Keratinocyte (primary cell): ENCODE measurements around the gene APOM. TPM values are rescaled to one million over a fixed set of nuclear protein-coding genes. Genes with fewer than 3 reads are reported as not detected.

ENCODE experiments used
- DNase-seq: peaks from one replicate; pipeline ENCODE4 v3.0.0-alpha.2; 2011; ENCODE audit warnings: low read depth, missing footprints, low spot score
- FAIRE-seq: peaks from 2 replicates; lab custom pipeline; 2011; peaks lifted over from hg19 to GRCh38; lab: Jason Lieb, UNC
- H2AFZ ChIP-seq: 2 replicates; pipeline ENCODE4 v1.6.0; 2012; ENCODE audit warnings: low read length, control low read depth, inconsistent platforms; ENCODE audit not compliant: control insufficient read depth
- H3K27ac ChIP-seq: 2 replicates; pipeline ENCODE4 v1.5.1; 2011; ENCODE audit warnings: low read length; ENCODE audit not compliant: control insufficient read depth, insufficient read depth
- H3K27me3 ChIP-seq: 3 replicates; pipeline ENCODE4 v1.6.0; 2011; ENCODE audit warnings: low read length; ENCODE audit not compliant: control insufficient read depth, insufficient read depth; ENCODE audit errors: extremely low read depth
- H3K36me3 ChIP-seq, 2 experiments: 2 replicates in 1 of 2; 3 replicates in 1 of 2; pipeline ENCODE4 v1.5.1; 2011; ENCODE audit warnings: low read length in 2 of 2, mild to moderate bottlenecking in 1 of 2; ENCODE audit not compliant: control insufficient read depth in 2 of 2, insufficient read depth in 2 of 2; ENCODE audit errors: extremely low read depth in 1 of 2
- H3K4me1 ChIP-seq: 3 replicates; pipeline ENCODE4 v1.5.1; 2011; ENCODE audit warnings: low read length; ENCODE audit not compliant: control insufficient read depth, insufficient read depth; ENCODE audit errors: extremely low read depth
- H3K4me2 ChIP-seq: 3 replicates; pipeline ENCODE4 v1.6.0; 2011; ENCODE audit warnings: low read depth, low read length; ENCODE audit not compliant: control insufficient read depth, insufficient read depth; ENCODE audit errors: extremely low read depth
- H3K4me3 ChIP-seq, 3 experiments: fragments of 200-600 bp in 1 of 3; sonication (generic) in 1 of 3; 2 replicates in 2 of 3; 3 replicates in 1 of 3; pipeline ENCODE4 v1.5.1; 2011 to 2016; ENCODE audit warnings: low read length in 3 of 3, mild to moderate bottlenecking in 3 of 3, control low read depth in 2 of 3, inconsistent platforms in 1 of 3, low read depth in 1 of 3, mixed read lengths in 1 of 3, mixed run types in 1 of 3, moderate library complexity in 1 of 3; ENCODE audit not compliant: control insufficient read depth in 2 of 3, insufficient read depth in 2 of 3; ENCODE audit errors: extremely low read depth in 1 of 3
- H3K79me2 ChIP-seq: 2 replicates; pipeline ENCODE4 v1.6.0; 2012; ENCODE audit warnings: low read length; ENCODE audit not compliant: control insufficient read depth, insufficient read depth
- H3K9ac ChIP-seq: 3 replicates; pipeline ENCODE4 v1.6.0; 2011; ENCODE audit warnings: low read length; ENCODE audit not compliant: control insufficient read depth, insufficient read depth; ENCODE audit errors: extremely low read depth
- H3K9me1 ChIP-seq: 3 replicates; pipeline ENCODE4 v1.6.0; 2011; ENCODE audit warnings: low read length; ENCODE audit not compliant: control insufficient read depth, insufficient read depth; ENCODE audit errors: extremely low read depth
- H3K9me3 ChIP-seq: 2 replicates; pipeline ENCODE4 v1.5.1; 2012; ENCODE audit warnings: low read depth, low read length; ENCODE audit not compliant: control insufficient read depth
- H4K20me1 ChIP-seq: 3 replicates; pipeline ENCODE4 v1.6.0; 2011; ENCODE audit warnings: low read length; ENCODE audit not compliant: control insufficient read depth, insufficient read depth; ENCODE audit errors: extremely low read depth
- EZH2 ChIP-seq: IDR thresholded peaks from one replicate; pipeline ENCODE4 v1.6.1; 2012; ENCODE audit warnings: inconsistent platforms, mild to moderate bottlenecking, low read length, moderate library complexity
- dilution Hi-C: fragments of 300-500 bp; cut with MboI; formaldehyde crosslinking; loops from one replicate; pipeline ENCODE4 v1.7.0; 2020; ENCODE audit warnings: low sequenced_read_pairs; ENCODE audit not compliant: extremely low pct_ligation_motif_present
- polyA plus RNA-seq, 5 experiments: library from polyadenylated mRNA; depleted of rRNA in 3 of 5; stranded (reverse) in 3 of 5; stranded (forward) in 1 of 5; unstranded in 1 of 5; fragments of >200 nt; gene quantifications; 1 replicate in 1 of 5; 2 replicates in 3 of 5; 3 replicates in 1 of 5; pipeline versions ENCODE4 v1.2.1 to v1.2.3, GENCODE V29; 2011 to 2012; ENCODE audit warnings: missing spikeins in 2 of 5, low read depth in 1 of 5, low replicate concordance in 1 of 5
- TF ChIP-seq, protein P1 (sequence below), 3 experiments: IDR thresholded peaks in 1 of 3; conservative IDR thresholded peaks in 1 of 3; optimal IDR thresholded peaks in 1 of 3; 2 replicates in 2 of 3; 3 replicates in 1 of 3; pipeline versions ENCODE3 to v1.5.1; 2011; ENCODE audit warnings: low read length in 3 of 3, mild to moderate bottlenecking in 3 of 3, moderate library complexity in 2 of 3, control low read depth in 1 of 3, inconsistent platforms in 1 of 3; ENCODE audit not compliant: insufficient read depth in 2 of 3; ENCODE audit errors: extremely low read depth in 1 of 3

APOM gene
- polyA plus RNA-seq, 1 donor (not counting 4 experiments of a cell fraction or from before 2014, with no cell fraction given): 1.4 TPM

DNA sequence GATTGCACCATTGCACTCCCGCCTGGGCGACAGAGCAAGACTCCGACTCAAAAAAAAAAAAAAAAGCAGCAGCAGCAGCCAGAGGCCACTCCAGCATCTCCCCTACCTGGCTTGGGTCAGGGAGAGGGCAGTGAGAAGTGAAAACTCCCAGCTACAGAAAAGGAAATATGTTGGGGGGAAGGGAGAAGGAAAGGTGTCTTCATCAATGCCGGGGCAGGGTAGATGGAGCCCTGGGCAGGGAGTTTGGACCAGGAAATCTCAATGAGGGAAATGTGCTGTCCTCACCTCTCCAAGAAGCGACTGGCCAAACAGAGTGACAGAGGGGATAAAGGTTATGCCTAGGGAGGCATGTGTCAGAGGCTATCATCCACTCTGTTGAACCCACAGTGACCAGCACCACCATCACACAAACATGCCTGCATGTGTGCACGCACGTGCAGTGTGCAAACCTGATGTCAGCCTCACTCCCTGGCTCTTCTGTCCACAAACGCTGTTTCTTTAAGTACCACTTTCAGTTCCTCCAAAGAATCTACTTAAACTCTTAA, 41.5 kb upstream of the APOM start:
- no peaks in the 10 kb centered on the region for H3K4me1 ChIP-seq
- no peak overlapping the region for H3K4me3 ChIP-seq
- H3K79me2 ChIP-seq: no peaks in the 10 kb centered on the region
- no peak overlapping the region for H3K9ac ChIP-seq
- TF ChIP-seq, protein P1, sequence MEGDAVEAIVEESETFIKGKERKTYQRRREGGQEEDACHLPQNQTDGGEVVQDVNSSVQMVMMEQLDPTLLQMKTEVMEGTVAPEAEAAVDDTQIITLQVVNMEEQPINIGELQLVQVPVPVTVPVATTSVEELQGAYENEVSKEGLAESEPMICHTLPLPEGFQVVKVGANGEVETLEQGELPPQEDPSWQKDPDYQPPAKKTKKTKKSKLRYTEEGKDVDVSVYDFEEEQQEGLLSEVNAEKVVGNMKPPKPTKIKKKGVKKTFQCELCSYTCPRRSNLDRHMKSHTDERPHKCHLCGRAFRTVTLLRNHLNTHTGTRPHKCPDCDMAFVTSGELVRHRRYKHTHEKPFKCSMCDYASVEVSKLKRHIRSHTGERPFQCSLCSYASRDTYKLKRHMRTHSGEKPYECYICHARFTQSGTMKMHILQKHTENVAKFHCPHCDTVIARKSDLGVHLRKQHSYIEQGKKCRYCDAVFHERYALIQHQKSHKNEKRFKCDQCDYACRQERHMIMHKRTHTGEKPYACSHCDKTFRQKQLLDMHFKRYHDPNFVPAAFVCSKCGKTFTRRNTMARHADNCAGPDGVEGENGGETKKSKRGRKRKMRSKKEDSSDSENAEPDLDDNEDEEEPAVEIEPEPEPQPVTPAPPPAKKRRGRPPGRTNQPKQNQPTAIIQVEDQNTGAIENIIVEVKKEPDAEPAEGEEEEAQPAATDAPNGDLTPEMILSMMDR (optimal IDR thresholded peaks at IDR 0.05 in 1 of 3, IDR thresholded peaks at IDR 0.05 in 1 of 3, conservative IDR thresholded peaks at IDR 0.05 in 1 of 3; ENCODE audit: extremely low read depth in 1 of 3, insufficient read depth in 2 of 3, low read length in 3 of 3): no peak
- no peak for TF ChIP-seq EZH2
- no peak for FAIRE-seq
- dilution Hi-C loops: no loop called here
- DNase-seq: no peak
- H3K36me3 ChIP-seq: no peaks in the 10 kb centered on the region
- no peak overlapping the region for H3K27ac ChIP-seq
- H3K27me3 ChIP-seq: no peaks in the 10 kb centered on the region
- no peak overlapping the region for H3K4me2 ChIP-seq
- no peaks in the 10 kb centered on the region for H4K20me1 ChIP-seq
- H3K9me1 ChIP-seq: no peaks in the 10 kb centered on the region
- no peaks in the 10 kb centered on the region for H3K9me3 ChIP-seq
- H2AFZ ChIP-seq: no peak overlapping the region

DNA sequence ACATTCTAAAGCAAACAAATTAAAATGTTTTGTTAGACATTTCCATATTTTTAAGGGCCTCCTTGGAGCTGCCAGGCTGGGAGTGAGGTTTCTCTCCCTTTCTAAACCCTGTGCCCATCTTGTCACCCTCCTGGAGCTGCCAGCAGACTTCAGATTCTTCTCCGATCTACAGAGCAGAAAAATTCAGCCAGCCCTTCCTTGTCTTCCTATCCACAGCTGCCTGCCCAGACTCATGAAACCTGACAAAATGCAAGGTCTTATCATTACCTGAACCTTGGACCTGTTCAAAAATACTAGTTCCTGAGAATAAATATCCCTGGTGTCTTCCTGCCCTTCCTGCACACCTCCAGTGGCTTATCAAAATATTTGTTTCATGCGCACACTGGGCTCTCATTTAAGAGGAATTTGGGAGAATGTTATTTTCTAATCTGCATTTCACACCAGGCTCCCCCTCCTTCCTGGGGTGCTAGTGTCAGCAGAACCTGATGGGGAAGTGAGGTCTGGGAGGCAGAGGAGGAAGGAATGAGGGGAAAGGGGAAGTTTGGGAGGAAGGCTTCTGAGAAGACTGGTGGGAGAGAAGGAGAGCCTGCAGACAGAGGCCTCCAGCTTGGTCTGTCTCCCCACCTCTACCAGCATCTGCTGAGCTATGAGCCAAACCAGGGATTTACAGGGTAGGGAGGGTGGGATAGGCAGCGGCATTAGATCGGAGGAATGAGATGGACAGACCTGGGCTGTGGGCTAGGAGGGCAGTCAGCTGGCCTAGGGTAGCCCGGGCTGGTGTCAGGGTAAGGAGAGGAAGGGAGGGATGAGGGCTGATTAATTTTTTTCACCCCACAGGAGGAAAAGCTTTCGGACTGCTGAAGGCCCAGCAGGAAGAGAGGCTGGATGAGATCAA, 40.8 kb upstream of the APOM start, which contains the start of gene AIF1:
AIF1 (plus strand) TSS at position 551 of the 895 bp plus-strand sequence; CDS start at position 647, 96 bp downstream.
- FAIRE-seq: no peak
- no peaks in the 10 kb centered on the region for H3K9me1 ChIP-seq
- DNase-seq: no peak
- H4K20me1 ChIP-seq: no peaks in the 10 kb centered on the region
- no peak within 1 kb of the TSS for H2AFZ ChIP-seq
- TF ChIP-seq EZH2: no peak
- TF ChIP-seq, protein P1 (optimal IDR thresholded peaks at IDR 0.05 in 1 of 3, IDR thresholded peaks at IDR 0.05 in 1 of 3, conservative IDR thresholded peaks at IDR 0.05 in 1 of 3; ENCODE audit: extremely low read depth in 1 of 3, insufficient read depth in 2 of 3, low read length in 3 of 3): no peak
- no peak within 1 kb of the TSS for H3K4me3 ChIP-seq
- H3K36me3 ChIP-seq: no peaks in the 10 kb centered on the region
- H3K9me3 ChIP-seq: no peaks in the 10 kb centered on the region
- no peak within 1 kb of the TSS for H3K27ac ChIP-seq
- dilution Hi-C loops: no loop called here
- no peak within 1 kb of the TSS for H3K4me2 ChIP-seq
- H3K27me3 ChIP-seq: no peaks in the 10 kb centered on the region
- H3K4me1 ChIP-seq: no peaks in the 10 kb centered on the region
- H3K79me2 ChIP-seq: no peaks in the 10 kb centered on the region
- no peak within 1 kb of the TSS for H3K9ac ChIP-seq
